HCT116 (cell line): Measurements from ENCODE around the gene LRRN4CL.

ENCODE experiments used
- CTCF ChIP-seq, 3 experiments: fragments of 200-600 bp in 1 of 3; sonication (generic) in 1 of 3; IDR thresholded peaks in 2 of 3; conservative IDR thresholded peaks in 1 of 3; 2 replicates each; pipeline ENCODE4 v1.5.1; 2012 to 2017; ENCODE audit warnings: low read depth in 2 of 3, low read length in 2 of 3, antibody characterized with exemption in 1 of 3, borderline replicate concordance in 1 of 3, control low read depth in 1 of 3, mild to moderate bottlenecking in 1 of 3, mixed read lengths in 1 of 3, mixed run types in 1 of 3, moderate library complexity in 1 of 3; ENCODE audit not compliant: insufficient read depth in 1 of 3
- EZH2 ChIP-seq: fragments of 200-600 bp; sonication (generic); IDR thresholded peaks from 2 replicates; pipeline ENCODE4 v1.6.1; 2017; ENCODE audit warnings: antibody characterized with exemption, mixed run types
- FOSL1 ChIP-seq: IDR thresholded peaks from 2 replicates; pipeline ENCODE4 v1.6.1; 2012; ENCODE audit warnings: low read depth
- POLR2A ChIP-seq: IDR thresholded peaks from 2 replicates; pipeline ENCODE4 v1.7.0; 2011; ENCODE audit warnings: borderline replicate concordance; ENCODE audit not compliant: insufficient read depth, insufficient read length; ENCODE audit errors: extremely low read depth
- POLR2AphosphoS5 ChIP-seq: IDR thresholded peaks from 2 replicates; pipeline ENCODE4 v1.6.1; 2011; ENCODE audit warnings: mild to moderate bottlenecking, low read depth, low read length, moderate library complexity
- TF ChIP-seq, protein P1 (sequence below): IDR thresholded peaks from 2 replicates; pipeline ENCODE4 v1.6.1; 2012
- TF ChIP-seq, protein P2 (sequence below): IDR thresholded peaks from 2 replicates; pipeline ENCODE4 v1.6.1; 2011; ENCODE audit warnings: mild to moderate bottlenecking, low read length, moderate library complexity; ENCODE audit not compliant: insufficient replicate concordance; ENCODE audit errors: extremely low read depth

DNA sequence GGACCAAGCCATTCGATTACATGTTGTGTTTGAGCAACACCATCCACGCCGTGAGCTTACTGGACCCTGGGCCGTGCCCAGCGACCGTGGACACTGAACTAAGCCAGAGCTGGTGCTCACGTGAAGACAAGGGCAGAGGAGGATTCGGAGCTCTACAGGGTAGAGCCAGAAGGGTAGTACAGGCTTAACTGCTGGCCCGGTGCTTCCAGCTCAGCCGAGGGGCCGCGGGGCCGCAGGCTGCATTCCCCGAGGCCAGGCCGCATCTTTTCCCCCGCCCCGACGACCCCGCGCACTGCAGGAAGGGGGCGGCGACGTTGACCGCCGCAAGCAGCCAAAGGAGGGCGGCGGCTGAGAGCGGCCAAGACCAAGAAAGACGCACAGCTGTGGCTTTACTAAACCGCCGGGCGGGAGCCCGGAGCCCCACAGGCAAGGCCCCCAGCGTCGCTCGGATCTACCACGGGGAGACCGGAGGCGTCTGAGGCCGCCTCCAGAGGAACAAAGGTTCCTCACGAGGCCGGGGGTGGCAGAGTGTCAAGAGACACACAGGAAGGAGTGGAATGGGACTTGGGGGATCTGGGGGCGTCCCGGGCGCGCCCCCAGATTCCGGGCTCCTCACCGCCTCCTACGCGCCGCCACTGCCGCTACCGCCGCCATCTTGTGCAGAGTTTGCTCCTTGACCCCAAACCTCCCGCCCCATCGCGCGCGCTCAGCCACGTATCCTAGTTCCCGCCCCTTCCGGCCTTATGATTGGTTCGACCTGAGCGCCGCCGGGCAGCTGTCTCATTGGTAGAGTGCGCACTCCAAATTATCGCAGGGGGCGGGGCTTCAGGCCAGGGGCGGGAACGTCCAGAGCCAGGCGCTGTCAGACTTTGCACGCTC is 43.1 kb downstream of the LRRN4CL start, which contains the start of gene GANAB:
- TF ChIP-seq CTCF (IDR thresholded peaks at IDR 0.05 in 2 of 3, conservative IDR thresholded peaks at IDR 0.05 in 1 of 3; ENCODE audit: borderline replicate concordance in 1 of 3, insufficient read depth in 1 of 3, low read depth in 2 of 3, low read length in 2 of 3) (no peak), EZH2 (no peak), POLR2AphosphoS5 (peak; percentile 98), POLR2A (peak; percentile 83), FOSL1 (no peak; the same call in 1 of the 2 replicates)
- TF ChIP-seq, protein P1, sequence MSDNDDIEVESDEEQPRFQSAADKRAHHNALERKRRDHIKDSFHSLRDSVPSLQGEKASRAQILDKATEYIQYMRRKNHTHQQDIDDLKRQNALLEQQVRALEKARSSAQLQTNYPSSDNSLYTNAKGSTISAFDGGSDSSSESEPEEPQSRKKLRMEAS, result peak; percentile 66
- TF ChIP-seq, protein P2, sequence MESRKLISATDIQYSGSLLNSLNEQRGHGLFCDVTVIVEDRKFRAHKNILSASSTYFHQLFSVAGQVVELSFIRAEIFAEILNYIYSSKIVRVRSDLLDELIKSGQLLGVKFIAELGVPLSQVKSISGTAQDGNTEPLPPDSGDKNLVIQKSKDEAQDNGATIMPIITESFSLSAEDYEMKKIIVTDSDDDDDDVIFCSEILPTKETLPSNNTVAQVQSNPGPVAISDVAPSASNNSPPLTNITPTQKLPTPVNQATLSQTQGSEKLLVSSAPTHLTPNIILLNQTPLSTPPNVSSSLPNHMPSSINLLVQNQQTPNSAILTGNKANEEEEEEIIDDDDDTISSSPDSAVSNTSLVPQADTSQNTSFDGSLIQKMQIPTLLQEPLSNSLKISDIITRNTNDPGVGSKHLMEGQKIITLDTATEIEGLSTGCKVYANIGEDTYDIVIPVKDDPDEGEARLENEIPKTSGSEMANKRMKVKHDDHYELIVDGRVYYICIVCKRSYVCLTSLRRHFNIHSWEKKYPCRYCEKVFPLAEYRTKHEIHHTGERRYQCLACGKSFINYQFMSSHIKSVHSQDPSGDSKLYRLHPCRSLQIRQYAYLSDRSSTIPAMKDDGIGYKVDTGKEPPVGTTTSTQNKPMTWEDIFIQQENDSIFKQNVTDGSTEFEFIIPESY, result peak; percentile 24
